Stimulated activated CD4-positive, alpha-beta T cell treated with anti-CD3 and anti-CD28 coated beads, Interleukin-4, amount 100 ng/mL, for 48 hours (primary cell): ENCODE data around the gene FKBP1B.
"Not testable (repeated sequence)": the region's sequence is repeated elsewhere in the genome, so short reads cannot be mapped to it uniquely, and the experiment has no call there.

ENCODE experiments used
- DNase-seq, 2 donors: peaks; one replicate each; pipeline ENCODE4 v3.0.0-alpha.2; 2020; ENCODE audit warnings: low read depth in 2 of 2

FKBP1B gene

GRCh38 chr2:24100732-24101131, 51.2 kb downstream of the FKBP1B start:
- DNase-seq = not testable (repeated sequence)

DNA sequence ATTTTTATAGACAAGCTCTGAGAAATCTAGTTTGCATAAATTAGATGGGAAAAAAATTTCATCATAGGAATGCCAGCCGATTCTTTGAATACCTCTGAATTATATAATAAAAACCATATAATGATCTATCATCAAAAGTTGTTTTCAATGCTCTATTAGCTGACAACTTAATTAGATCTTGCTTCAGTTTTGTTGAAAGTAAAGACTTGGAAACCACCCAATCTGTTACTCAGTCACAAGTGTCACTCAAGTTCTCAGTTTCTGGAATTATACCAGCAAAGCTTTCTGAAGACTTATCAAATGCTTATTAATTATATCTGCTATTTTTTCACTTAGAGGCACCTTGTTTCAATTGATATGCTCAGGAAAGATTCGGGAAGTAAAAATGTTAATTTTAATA, 52.5 kb downstream of the FKBP1B start:
- DNase-seq = no peak

GRCh38 chr2:24102677-24103076, 53.1 kb downstream of the FKBP1B start:
- DNase-seq = no peak

DNA sequence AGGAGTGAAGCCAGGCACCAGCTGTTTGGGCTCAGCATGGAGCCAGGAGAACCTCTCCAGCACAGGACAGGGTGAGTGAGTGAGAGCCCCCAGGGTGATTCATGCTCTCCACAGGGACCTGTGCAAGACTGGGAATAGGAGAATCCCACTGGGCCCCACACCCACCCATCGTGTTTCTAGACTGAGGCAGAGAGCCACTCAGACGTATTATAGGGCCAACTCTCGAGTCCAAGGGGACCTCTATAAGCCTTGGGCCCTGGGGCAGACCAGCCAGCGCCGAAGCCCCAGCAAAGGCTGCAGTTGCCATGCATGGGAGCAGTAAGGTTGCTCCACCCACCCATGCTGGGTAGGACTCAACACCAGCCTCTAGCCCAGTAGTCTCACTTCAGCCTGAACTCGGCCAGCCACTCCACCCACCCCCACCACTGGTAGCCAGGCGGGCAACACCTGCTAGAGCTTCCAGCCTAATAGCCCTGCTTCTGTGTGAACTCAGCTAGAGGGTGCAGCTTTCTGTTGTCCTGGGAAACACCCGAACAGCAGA, 54.6 kb downstream of the FKBP1B start:
- DNase-seq = no peak

GRCh38 chr2:24104906-24105305, 55.4 kb downstream of the FKBP1B start:
- no peak for DNase-seq

DNA sequence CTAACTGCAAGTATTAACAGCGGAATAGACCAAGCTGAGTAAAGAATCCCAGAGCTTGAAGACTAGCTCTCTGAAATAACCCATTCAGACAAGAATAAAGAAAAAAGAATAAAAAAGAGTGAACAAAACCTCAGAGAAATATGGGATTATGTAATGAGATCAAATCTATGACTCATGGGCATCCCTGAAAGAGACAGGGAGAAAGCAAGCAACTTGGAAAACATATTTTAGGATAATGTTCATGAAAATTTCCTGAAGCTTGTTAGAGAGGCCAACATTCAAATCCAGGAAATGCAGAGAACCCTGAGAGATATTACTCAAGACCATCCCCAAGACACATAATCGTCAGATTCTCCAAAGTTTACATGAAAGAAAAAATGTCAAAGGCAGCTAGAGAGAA, 56.3 kb downstream of the FKBP1B start:
- no peak for DNase-seq

DNA sequence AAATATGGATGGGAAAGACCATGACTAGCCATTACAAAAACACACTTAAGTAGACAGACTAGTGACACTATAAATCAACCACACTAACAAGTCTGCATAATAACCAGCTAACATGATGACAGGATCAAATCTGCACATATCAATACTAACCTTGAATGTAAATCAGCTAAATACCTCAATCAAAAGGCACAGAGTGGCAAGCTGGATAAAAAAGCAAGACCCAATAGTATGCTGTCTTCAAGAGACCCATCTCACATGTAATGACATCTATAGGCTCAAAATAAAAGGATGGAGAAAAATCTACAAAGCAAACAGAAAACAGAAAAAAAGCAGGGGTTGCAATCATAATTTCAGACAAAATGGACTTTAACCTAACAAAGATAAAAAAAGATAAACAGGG, 57.2 kb downstream of the FKBP1B start:
- no peak for DNase-seq

- DNase-seq = no peak
Observed at GRCh38 chr2:24107336-24107735, 57.8 kb downstream of the FKBP1B start.

GRCh38 chr2:24109431-24109830, 59.9 kb downstream of the FKBP1B start:
- DNase-seq = not testable (repeated sequence)

DNA sequence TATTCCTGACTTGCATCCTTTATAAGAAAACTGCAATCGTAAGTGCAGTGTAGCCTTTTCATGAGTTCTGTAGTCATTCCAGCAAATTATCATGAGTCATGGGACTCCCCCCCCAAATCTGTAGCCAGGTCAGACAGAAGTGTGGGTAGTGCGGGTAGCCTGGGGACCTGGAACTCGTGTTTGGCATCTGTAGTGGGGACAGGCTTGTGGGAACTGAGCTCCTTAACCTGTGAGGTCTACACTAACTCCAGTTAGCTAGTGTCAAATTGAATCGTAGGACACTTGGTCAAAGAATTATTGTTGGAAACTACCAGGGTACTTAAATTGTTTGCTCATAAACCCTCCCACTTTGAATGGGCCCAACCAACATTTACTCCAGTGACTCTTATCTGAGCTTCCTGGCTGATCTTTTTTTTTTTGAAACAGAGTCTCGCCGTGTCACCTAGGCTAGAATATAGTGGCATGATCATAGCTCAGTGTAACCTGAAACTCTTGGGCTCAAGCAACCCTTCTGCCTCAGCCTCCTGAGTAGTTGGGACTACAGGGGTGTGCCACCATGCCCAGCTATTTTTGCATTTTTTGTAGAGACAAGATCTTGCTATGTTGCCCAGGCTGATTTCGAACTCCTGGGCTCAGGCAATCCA, 61.2 kb downstream of the FKBP1B start:
- no peak for DNase-seq

DNA sequence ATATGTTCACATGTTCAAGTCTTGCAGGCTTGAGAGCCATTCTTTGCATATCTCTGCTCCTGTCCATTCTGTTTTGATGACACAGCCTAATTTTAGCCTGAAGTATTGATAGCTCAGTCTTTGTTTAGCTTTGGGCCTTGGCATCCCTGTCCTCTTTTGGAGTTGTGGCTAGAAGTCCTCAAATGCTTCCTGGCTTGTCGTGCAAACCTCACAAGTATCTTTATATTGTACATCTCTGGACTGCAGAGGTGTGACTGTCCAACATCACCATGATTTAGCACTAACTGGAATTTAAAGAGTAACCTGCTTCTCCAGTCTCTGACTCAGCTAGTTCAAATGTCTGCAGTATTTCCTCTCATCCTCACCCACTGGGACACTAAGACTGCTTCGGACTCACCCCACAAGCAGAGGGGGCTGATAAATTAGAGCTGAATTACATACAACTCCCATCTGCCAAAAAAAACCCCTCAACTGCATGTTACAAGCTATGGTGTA, 61.9 kb downstream of the FKBP1B start:
- no peak for DNase-seq
